RWPE2 (cell line): ENCODE measurements around the gene TELO2.
A peak's percentile ranks its signal among the peaks of the same experiment; 100 is the strongest.

ENCODE experiments used
- ATAC-seq: fragments of 200-7000 bp; cut with Tn5 transposase; 3 replicates; pipeline ENCODE4 v1.9.1; 2021; ENCODE audit warnings: low read depth
- DNase-seq: peaks from one replicate; pipeline ENCODE4 v3.0.0-alpha.2; 2020; ENCODE audit warnings: low spot score
- H3K27ac ChIP-seq: fragments of 450-650 bp; 2 replicates; pipeline ENCODE4 v1.5.1; 2017; ENCODE audit warnings: mild to moderate bottlenecking; ENCODE audit not compliant: poor library complexity, severe bottlenecking
- H3K27me3 ChIP-seq: fragments of 250-450 bp; sonication (Bioruptor Pico); 2 replicates; pipeline ENCODE4 v1.5.1; 2021; ENCODE audit warnings: mild to moderate bottlenecking, moderate library complexity; ENCODE audit not compliant: insufficient read depth, poor library complexity, severe bottlenecking
- H3K36me3 ChIP-seq: fragments of 250-450 bp; sonication (Bioruptor Pico); 2 replicates; pipeline ENCODE4 v1.5.1; 2020; ENCODE audit warnings: low read depth, mild to moderate bottlenecking, moderate library complexity
- H3K4me1 ChIP-seq: fragments of 250-450 bp; sonication (Bioruptor Pico); 2 replicates; pipeline ENCODE4 v1.5.1; 2021; ENCODE audit warnings: mild to moderate bottlenecking, moderate library complexity; ENCODE audit not compliant: insufficient read depth, poor library complexity, severe bottlenecking
- H3K4me3 ChIP-seq: fragments of 250-450 bp; sonication (Bioruptor Pico); 2 replicates; pipeline ENCODE4 v1.5.1; 2021; ENCODE audit warnings: mild to moderate bottlenecking, moderate library complexity; ENCODE audit not compliant: severe bottlenecking
- H3K9me3 ChIP-seq: fragments of 250-450 bp; sonication (Bioruptor Pico); 2 replicates; pipeline ENCODE4 v1.5.1; 2021; ENCODE audit warnings: mild to moderate bottlenecking, moderate library complexity; ENCODE audit not compliant: severe bottlenecking
- CTCF ChIP-seq: fragments of 450-650 bp; IDR thresholded peaks from one replicate; pipeline ENCODE4 v1.5.1; 2017; ENCODE audit warnings: mild to moderate bottlenecking, moderate library complexity; ENCODE audit not compliant: poor library complexity, severe bottlenecking

TELO2 gene

GRCh38 chr16:1540556-1540855 lies 47.3 kb downstream of the TELO2 start:
- DNase-seq: no peak
- peaks cover 15% of the 10 kb centered on the region for H3K4me1 ChIP-seq
- H3K27me3 ChIP-seq: no peaks in the 10 kb centered on the region
- no peak overlapping the region for H3K27ac ChIP-seq
- no peak overlapping the region for H3K4me3 ChIP-seq
- H3K36me3 ChIP-seq: no peaks in the 10 kb centered on the region
- H3K9me3 ChIP-seq: no peaks in the 10 kb centered on the region
- ATAC-seq: no peak
- no peak for TF ChIP-seq CTCF

- no peak overlapping the region for H3K27ac ChIP-seq
- no peaks in the 10 kb centered on the region for H3K9me3 ChIP-seq
- peak; percentile 57 for DNase-seq
- no peaks in the 10 kb centered on the region for H3K27me3 ChIP-seq
- ATAC-seq: no peak
- H3K4me3 ChIP-seq: no peak overlapping the region
- H3K4me1 ChIP-seq: peaks cover 16% of the 10 kb centered on the region
- TF ChIP-seq CTCF: no peak
- no peaks in the 10 kb centered on the region for H3K36me3 ChIP-seq
These were observed 48.4 kb downstream of the TELO2 start for GRCh38 chr16:1541293-1542165.

- no peaks in the 10 kb centered on the region for H3K27me3 ChIP-seq
- ATAC-seq: no peak
These were observed 49.0 kb downstream of the TELO2 start for GRCh38 chr16:1542166-1542500.

GRCh38 chr16:1542533-1542932 lies 49.4 kb downstream of the TELO2 start:
- DNase-seq (peak; percentile 49), ATAC-seq (no peak)
- Histone ChIP-seq H3K9me3 (no peaks in the 10 kb centered on the region), H3K36me3 (no peaks in the 10 kb centered on the region), H3K4me3 (no peak overlapping the region), H3K27me3 (no peaks in the 10 kb centered on the region), H3K4me1 (peaks cover 16% of the 10 kb centered on the region), H3K27ac (peak overlapping the region; percentile 59)
- no peak for TF ChIP-seq CTCF

More at GRCh38 chr16:1542166-1542500, 49.0 kb downstream of the TELO2 start:
- H3K27ac ChIP-seq: no peak overlapping the region
- no peaks in the 10 kb centered on the region for H3K36me3 ChIP-seq
- H3K9me3 ChIP-seq: no peaks in the 10 kb centered on the region
- no peak overlapping the region for H3K4me3 ChIP-seq
- no peak for TF ChIP-seq CTCF
- no peak for DNase-seq
- peaks cover 16% of the 10 kb centered on the region for H3K4me1 ChIP-seq
